Measurements from ENCODE around the gene CST1. TPM values are rescaled to one million over a fixed set of nuclear protein-coding genes. Genes with fewer than 3 reads are reported as not detected.
"Not testable (repeated sequence)": the region's sequence is repeated elsewhere in the genome, so short reads cannot be mapped to it uniquely, and the experiment has no call there.

CST1 gene
- total RNA-seq = not detected

- H3K4me1 ChIP-seq; DNase-seq; ATAC-seq; H3K27ac ChIP-seq; H3K36me3 ChIP-seq; H3K4me3 ChIP-seq; in situ Hi-C loops (cut with MboI; ENCODE audit: low sequenced_read_pairs in 4 of 4); H3K9me3 ChIP-seq; intact Hi-C loops (cut with DNase I; ENCODE audit: low total_unique reads); H3K27me3 ChIP-seq: not testable (repeated sequence)
These were observed at the start of gene CST1 for GRCh38 chr20:23750786-23751185. Gene CST1, minus strand, starts transcription at chr20:23750935. Its CDS starts 69 bp downstream, at chr20:23750866.

GRCh38 chr20:23799216-23799847 lies 48.6 kb upstream of the CST1 start:
- intact Hi-C loops (cut with DNase I; ENCODE audit: low total_unique reads); H3K36me3 ChIP-seq; DNase-seq; H3K27ac ChIP-seq; H3K4me1 ChIP-seq; H3K9me3 ChIP-seq; ATAC-seq; H3K4me3 ChIP-seq; H3K27me3 ChIP-seq: not testable (repeated sequence)
- peak in 3 of 5 experiments; percentile 13 to 38 (median 29) for TF ChIP-seq CTCF (IDR thresholded peaks at IDR 0.05 in 4 of 5, conservative IDR thresholded peaks at IDR 0.05 in 1 of 5)
- in situ Hi-C loops (cut with MboI; ENCODE audit: low sequenced_read_pairs in 4 of 4) = loop anchor here in 1 of 4 donors (25.0 kb wide), 1 partner anchor 88 kb away; the partner anchor contains the start of gene CST5

- H3K27me3 ChIP-seq = no peaks in the 10 kb centered on the region
- H3K4me1 ChIP-seq = no peaks in the 10 kb centered on the region
- H3K27ac ChIP-seq = no peak overlapping the region
- no peaks in the 10 kb centered on the region for H3K9me3 ChIP-seq
- TF ChIP-seq CTCF (IDR thresholded peaks at IDR 0.05 in 4 of 5, conservative IDR thresholded peaks at IDR 0.05 in 1 of 5) (no peak), POLR2A (IDR thresholded peaks at IDR 0.05) (no peak)
- DNase-seq (no peak), ATAC-seq (no peak)
- in situ Hi-C loops (cut with MboI; ENCODE audit: low sequenced_read_pairs in 4 of 4) (loop anchor here in 1 of 4 donors (25.0 kb wide), 1 partner anchor 92 kb away; the partner anchor contains the start of gene CST5), intact Hi-C loops (cut with DNase I; ENCODE audit: low total_unique reads) (no loop called here)
- H3K36me3 ChIP-seq = no peaks in the 10 kb centered on the region
- H3K4me3 ChIP-seq = no peak overlapping the region
These were observed 44.8 kb upstream of the CST1 start for GRCh38 chr20:23795526-23795925.

GRCh38 chr20:23794841-23795240 lies 44.1 kb upstream of the CST1 start:
- no peak for TF ChIP-seq CTCF (IDR thresholded peaks at IDR 0.05 in 4 of 5, conservative IDR thresholded peaks at IDR 0.05 in 1 of 5)
- no peak for TF ChIP-seq POLR2A (IDR thresholded peaks at IDR 0.05)
- ATAC-seq = no peak
- Histone ChIP-seq H3K4me3 (no peak overlapping the region), H3K9me3 (no peaks in the 10 kb centered on the region), H3K27me3 (no peaks in the 10 kb centered on the region), H3K27ac (no peak overlapping the region), H3K36me3 (no peaks in the 10 kb centered on the region), H3K4me1 (no peaks in the 10 kb centered on the region)
- intact Hi-C loops (cut with DNase I; ENCODE audit: low total_unique reads) (no loop called here), in situ Hi-C loops (cut with MboI; ENCODE audit: low sequenced_read_pairs in 4 of 4) (loop anchor here in 1 of 4 donors (25.0 kb wide), 1 partner anchor 92 kb away; the partner anchor contains the start of gene CST5)
- DNase-seq = no peak

GRCh38 chr20:23794065-23794464 lies 43.3 kb upstream of the CST1 start:
- no peak for DNase-seq
- in situ Hi-C loops (cut with MboI; ENCODE audit: low sequenced_read_pairs in 4 of 4) = loop anchor here in 1 of 4 donors (25.0 kb wide), 1 partner anchor 93 kb away; the partner anchor contains the start of gene CST5
- no peaks in the 10 kb centered on the region for H3K27me3 ChIP-seq
- intact Hi-C loops (cut with DNase I; ENCODE audit: low total_unique reads) = no loop called here
- ATAC-seq = no peak
- H3K36me3 ChIP-seq = no peaks in the 10 kb centered on the region
- no peak for TF ChIP-seq POLR2A (IDR thresholded peaks at IDR 0.05)
- no peak for TF ChIP-seq CTCF (IDR thresholded peaks at IDR 0.05 in 4 of 5, conservative IDR thresholded peaks at IDR 0.05 in 1 of 5)
- H3K27ac ChIP-seq = no peak overlapping the region
- H3K4me1 ChIP-seq = no peaks in the 10 kb centered on the region
- H3K9me3 ChIP-seq = no peaks in the 10 kb centered on the region
- H3K4me3 ChIP-seq = no peak overlapping the region
